ENCODE data around the gene ITGB5.

The ITGB5 gene

DNA sequence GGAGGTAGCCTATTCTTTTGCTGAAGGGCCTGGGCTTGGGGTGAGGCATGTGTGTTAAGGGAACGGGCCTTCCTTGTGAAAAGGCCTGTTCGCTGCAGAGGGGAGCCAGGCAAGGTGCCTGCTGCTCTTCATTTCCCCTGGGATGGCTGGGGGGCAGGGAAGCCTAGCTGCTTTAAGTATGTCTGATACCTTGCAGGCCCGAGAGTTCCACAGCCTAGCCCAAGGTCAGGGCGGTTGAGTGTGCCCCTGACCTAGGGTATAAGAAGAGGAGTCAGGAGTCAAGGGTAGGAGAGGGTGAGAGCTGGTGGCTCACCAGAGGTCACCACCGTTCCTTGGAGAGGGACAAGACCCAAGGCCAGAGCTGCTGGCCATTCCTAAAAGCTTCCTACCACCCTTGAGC, 110.3 kb downstream of the ITGB5 start:
- DNase-seq (ENCODE audit: low spot score) = no peak
- TF ChIP-seq, protein P1, sequence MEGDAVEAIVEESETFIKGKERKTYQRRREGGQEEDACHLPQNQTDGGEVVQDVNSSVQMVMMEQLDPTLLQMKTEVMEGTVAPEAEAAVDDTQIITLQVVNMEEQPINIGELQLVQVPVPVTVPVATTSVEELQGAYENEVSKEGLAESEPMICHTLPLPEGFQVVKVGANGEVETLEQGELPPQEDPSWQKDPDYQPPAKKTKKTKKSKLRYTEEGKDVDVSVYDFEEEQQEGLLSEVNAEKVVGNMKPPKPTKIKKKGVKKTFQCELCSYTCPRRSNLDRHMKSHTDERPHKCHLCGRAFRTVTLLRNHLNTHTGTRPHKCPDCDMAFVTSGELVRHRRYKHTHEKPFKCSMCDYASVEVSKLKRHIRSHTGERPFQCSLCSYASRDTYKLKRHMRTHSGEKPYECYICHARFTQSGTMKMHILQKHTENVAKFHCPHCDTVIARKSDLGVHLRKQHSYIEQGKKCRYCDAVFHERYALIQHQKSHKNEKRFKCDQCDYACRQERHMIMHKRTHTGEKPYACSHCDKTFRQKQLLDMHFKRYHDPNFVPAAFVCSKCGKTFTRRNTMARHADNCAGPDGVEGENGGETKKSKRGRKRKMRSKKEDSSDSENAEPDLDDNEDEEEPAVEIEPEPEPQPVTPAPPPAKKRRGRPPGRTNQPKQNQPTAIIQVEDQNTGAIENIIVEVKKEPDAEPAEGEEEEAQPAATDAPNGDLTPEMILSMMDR (IDR thresholded peaks at IDR 0.05) = no peak
- Histone ChIP-seq H3K4me3 (no peak overlapping the region), H3K27ac (peak overlapping the region; percentile 48 to 97)

DNA sequence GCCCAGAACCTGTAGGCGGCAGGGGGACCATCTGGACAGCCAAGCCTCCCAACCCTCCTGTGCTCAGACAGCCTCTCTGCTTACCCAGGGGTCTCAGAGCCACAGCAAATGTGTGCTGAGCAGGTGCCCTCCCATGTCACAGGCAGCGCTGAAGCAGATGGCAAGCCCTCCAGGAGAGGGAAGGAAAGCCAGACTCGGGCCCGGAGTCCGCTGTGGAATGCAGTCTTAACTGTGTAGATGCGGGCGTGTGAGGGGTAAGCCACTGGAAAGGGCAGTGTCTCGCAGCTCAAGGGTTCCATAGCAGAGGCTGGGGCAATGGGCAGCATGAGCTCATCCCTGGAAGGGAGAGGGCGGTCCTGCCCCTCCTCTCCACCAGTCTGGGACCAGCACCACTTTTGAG, 111.3 kb downstream of the ITGB5 start:
- TF ChIP-seq, protein P1 (IDR thresholded peaks at IDR 0.05) = no peak

DNA sequence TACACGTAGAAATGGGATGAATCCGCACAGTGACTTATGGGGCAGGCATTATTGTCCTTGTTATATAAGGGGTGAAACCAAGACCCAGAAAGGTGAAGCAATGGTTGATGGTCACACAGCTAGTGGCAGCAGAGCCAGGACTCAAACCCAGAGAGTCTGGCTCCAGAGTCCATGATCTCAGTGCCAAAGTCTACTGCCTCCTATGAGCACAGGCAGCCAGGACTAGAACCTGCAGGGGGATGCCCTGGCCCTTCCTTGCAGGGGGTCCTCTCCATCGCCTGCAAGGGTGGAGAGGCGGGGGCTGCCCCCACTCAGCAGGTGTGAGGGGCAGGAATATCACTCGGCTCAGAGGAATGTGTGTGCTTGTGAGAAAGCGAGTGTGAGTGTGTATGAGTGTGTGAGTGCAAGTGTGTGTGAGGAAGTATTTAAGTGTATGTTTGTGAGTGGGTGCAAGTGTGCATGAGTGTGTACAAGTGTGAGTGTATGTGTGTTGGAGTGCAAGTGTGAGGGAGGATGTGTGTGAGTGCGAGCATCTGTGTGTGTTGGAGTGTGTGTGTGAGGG, 112.2 kb downstream of the ITGB5 start:
- Histone ChIP-seq H3K27ac (peak overlapping the region; percentile 58 to 97), H3K4me3 (no peak overlapping the region)
- TF ChIP-seq, protein P1 (IDR thresholded peaks at IDR 0.05) = no peak
- no peak for DNase-seq (ENCODE audit: low spot score)

More for the DNA sequence above, 111.3 kb downstream of the ITGB5 start:
- DNase-seq (ENCODE audit: low spot score) = no peak
- H3K27ac ChIP-seq = peak overlapping the region; percentile 58 to 97
- H3K4me3 ChIP-seq = no peak overlapping the region

DNA sequence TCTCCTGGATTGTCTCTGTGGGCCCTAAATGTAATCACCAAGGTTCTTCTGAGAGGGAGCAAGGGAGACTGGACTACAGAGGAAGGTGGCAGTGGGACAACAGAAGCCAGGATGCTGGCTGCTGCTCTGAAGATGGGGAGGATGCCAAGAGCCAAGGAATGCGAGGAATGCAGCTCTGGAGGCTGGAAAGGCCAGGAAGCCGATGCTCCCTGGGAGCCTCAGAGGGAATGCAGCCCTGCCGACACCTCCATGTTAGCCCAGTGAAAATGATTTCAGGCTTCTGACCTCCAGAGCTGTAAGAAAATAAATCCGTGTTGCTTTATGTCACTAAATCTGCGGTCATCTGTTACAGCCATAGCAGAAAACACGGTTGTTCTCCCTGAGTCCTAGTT, 112.8 kb downstream of the ITGB5 start:
- H3K4me3 ChIP-seq = no peak overlapping the region
- DNase-seq (ENCODE audit: low spot score) = no peak

DNA sequence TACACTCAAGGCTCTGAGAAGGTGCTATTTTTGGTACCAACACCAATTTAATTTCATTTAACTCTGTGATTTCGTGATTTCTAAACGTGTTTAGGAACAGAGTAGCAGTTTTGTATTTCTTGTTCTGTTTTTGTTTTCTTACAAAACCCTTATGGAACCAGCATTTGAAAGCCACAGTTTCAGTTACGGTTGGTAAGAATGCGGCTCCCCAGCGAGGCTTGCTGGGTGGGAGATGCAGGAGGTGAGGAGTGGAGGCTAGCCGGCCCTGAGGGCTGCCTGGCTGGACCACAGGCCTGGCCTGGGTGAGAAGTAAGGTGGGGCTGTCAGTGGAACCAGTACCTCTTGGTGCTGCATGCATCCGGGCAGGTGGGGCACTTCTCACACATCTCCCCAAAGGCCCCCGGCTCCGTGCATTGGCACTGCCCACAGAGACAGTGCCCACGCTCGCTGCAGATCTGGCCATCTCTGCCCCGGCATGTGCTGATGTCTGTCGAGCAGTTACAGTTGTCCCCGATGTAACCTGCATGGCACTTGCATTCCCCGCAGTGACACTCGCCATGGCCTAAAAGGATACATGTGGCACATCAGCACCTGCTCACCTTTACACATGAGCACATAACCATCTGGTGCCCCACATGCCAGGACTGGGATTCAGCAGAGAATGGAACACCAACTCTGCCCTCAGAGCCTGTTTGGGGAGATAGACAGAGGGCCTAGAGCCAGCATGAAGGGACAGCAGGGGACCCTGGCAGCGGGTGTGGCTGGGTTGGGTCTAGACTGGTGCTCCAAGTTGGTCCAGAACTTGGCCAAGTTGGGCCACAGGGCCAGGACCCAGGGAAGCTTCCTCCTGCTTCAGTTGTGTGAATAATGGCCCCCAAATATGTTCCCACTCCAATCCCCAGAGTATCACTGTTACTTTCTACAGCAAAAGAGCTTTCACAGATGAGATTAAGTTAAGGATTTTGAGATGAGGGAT, 113.5 kb downstream of the ITGB5 start:
- TF ChIP-seq, protein P1 (IDR thresholded peaks at IDR 0.05) = no peak
- no peak overlapping the region for H3K4me3 ChIP-seq
- no peak for DNase-seq (ENCODE audit: low spot score)
- H3K27ac ChIP-seq = peak overlapping the region; percentile 58 to 97

More for the DNA sequence above, 112.8 kb downstream of the ITGB5 start:
- H3K27ac ChIP-seq = peak overlapping the region; percentile 58 to 97
- TF ChIP-seq, protein P1 (IDR thresholded peaks at IDR 0.05) = no peak

DNA sequence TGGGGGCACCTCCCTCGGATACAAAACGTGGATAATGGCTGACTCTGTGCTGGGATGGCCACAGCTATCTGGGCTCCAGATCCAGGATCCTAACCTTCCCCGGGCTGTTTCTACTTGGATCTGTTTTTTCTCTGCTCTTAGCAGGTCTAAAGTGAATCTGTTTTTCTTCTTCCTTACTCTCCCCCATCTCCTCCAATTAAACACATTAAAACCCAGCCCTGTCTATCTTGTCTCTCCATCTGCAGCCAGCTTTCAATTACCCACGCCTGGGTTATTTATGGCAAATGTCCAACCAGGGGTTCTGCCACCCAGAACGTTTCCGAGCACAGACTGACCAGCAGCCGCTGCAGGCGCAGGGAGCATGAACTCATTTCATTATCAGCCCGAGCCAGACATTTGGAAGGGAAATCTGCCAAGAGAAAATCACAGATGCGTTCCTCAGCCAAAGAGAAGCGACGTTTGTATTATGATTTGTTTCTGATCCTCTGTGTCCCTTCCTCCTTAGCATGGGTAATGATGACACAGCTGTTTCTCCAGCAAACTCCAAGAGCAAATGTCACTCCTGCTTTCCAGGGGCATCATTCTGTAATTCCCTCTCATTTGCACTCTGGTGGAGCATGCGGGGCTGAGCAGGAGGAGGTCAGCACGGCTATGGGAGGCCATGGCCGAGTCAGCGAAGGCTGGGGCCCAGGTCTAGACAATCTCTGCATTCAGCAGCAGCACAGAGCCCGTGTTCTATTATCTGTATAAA, 114.9 kb downstream of the ITGB5 start:
- TF ChIP-seq, protein P1 (IDR thresholded peaks at IDR 0.05) = no peak
- H3K4me3 ChIP-seq = peak overlapping the region; percentile 41
- peak overlapping the region; percentile 58 to 97 for H3K27ac ChIP-seq
- DNase-seq (ENCODE audit: low spot score) = no peak

Data from coronary artery (tissue), 2 donors.